GM18873 (cell line): ENCODE results near the gene EPHA4.

Source experiments
- ATAC-seq: cut with Tn5 transposase; IDR thresholded peaks from one replicate; pipeline ENCODE4 v1.9.1; 2021; ENCODE audit warnings: mild to moderate bottlenecking, moderate library complexity, moderate number of reproducible peaks; ENCODE audit not compliant: unreplicated experiment, low FRiP score

The EPHA4 gene

GRCh38 chr2:221482666-221483455, 89.2 kb downstream of the EPHA4 start:
- ATAC-seq, result no peak

- no peak for ATAC-seq
Measured at GRCh38 chr2:221480821-221481220, 91.3 kb downstream of the EPHA4 start.

GRCh38 chr2:221480163-221480562, 91.9 kb downstream of the EPHA4 start:
- no peak for ATAC-seq

GRCh38 chr2:221478485-221478863, 93.6 kb downstream of the EPHA4 start:
- ATAC-seq, result no peak

GRCh38 chr2:221477714-221478484, 94.2 kb downstream of the EPHA4 start:
- no peak for ATAC-seq

- ATAC-seq, result no peak
Measured at GRCh38 chr2:221476195-221476594, 95.9 kb downstream of the EPHA4 start.

- ATAC-seq, result no peak
Measured at GRCh38 chr2:221473451-221473850, 98.7 kb downstream of the EPHA4 start.

GRCh38 chr2:221468317-221468716, 103.8 kb downstream of the EPHA4 start:
- ATAC-seq, result no peak

- ATAC-seq, result no peak
Measured at GRCh38 chr2:221467610-221468009, 104.5 kb downstream of the EPHA4 start.

GRCh38 chr2:221466744-221467143, 105.4 kb downstream of the EPHA4 start:
- ATAC-seq, result no peak

GRCh38 chr2:221465776-221466175, 106.3 kb downstream of the EPHA4 start:
- ATAC-seq, result peak; percentile 61

GRCh38 chr2:221464971-221465370, 107.1 kb downstream of the EPHA4 start:
- no peak for ATAC-seq

GRCh38 chr2:221463241-221463896, 108.7 kb downstream of the EPHA4 start:
- no peak for ATAC-seq

- no peak for ATAC-seq
Measured at GRCh38 chr2:221461901-221462300, 110.2 kb downstream of the EPHA4 start.

GRCh38 chr2:221460136-221460535, 112.0 kb downstream of the EPHA4 start:
- ATAC-seq, result no peak

- ATAC-seq, result no peak
Measured at GRCh38 chr2:221458578-221458977, 113.5 kb downstream of the EPHA4 start.

- ATAC-seq, result no peak
Measured at GRCh38 chr2:221455214-221455613, 116.9 kb downstream of the EPHA4 start.

GRCh38 chr2:221454459-221455105, 117.5 kb downstream of the EPHA4 start:
- ATAC-seq, result no peak

GRCh38 chr2:221451862-221452788, 120.0 kb downstream of the EPHA4 start:
- ATAC-seq, result no peak

GRCh38 chr2:221450280-221450679, 121.8 kb downstream of the EPHA4 start:
- no peak for ATAC-seq
